Mesendoderm (in vitro differentiated cells): Measurements from ENCODE around the gene CAMSAP3.
"Not testable (repeated sequence)": the region's sequence is repeated elsewhere in the genome, so short reads cannot be mapped to it uniquely, and the experiment has no call there.

Experiments
- DNase-seq: peaks from one replicate; pipeline ENCODE4 v3.0.0; 2013
- H2AK5ac ChIP-seq: 2 replicates; pipeline ENCODE4 v1.6.1; 2013; ENCODE audit warnings: low read length, inconsistent platforms
- H2BK120ac ChIP-seq: 2 replicates; pipeline ENCODE4 v1.6.1; 2013; ENCODE audit warnings: low read depth, mild to moderate bottlenecking, low read length, moderate library complexity, mixed read lengths
- H2BK15ac ChIP-seq: replicated peaks from 2 replicates; pipeline ENCODE4 v1.6.1; 2013; ENCODE audit warnings: low read depth, mild to moderate bottlenecking, moderate library complexity
- H2BK5ac ChIP-seq: 2 replicates; pipeline ENCODE4 v1.6.1; 2013; ENCODE audit warnings: low read length, inconsistent platforms
- H3K18ac ChIP-seq: 2 replicates; pipeline ENCODE4 v1.6.1; 2013; ENCODE audit warnings: mild to moderate bottlenecking, low read length, mixed read lengths
- H3K23ac ChIP-seq: one replicate; pipeline ENCODE4 v1.6.1; 2013; ENCODE audit warnings: low read length
- H3K27ac ChIP-seq: 2 replicates; pipeline ENCODE4 v1.5.1; 2013; ENCODE audit warnings: low read depth, mild to moderate bottlenecking, inconsistent platforms, low read length, moderate library complexity
- H3K27me3 ChIP-seq: 2 replicates; pipeline ENCODE4 v1.6.1; 2013; ENCODE audit warnings: low read length, control low read depth, mild to moderate bottlenecking, inconsistent platforms; ENCODE audit not compliant: insufficient read depth, poor library complexity
- H3K36me3 ChIP-seq: 2 replicates; pipeline ENCODE4 v1.6.1; 2013; ENCODE audit warnings: low read length, inconsistent platforms; ENCODE audit not compliant: control insufficient read depth, insufficient read depth
- H3K4ac ChIP-seq: one replicate; pipeline ENCODE4 v1.6.1; 2013; ENCODE audit warnings: low read depth, mild to moderate bottlenecking, low read length, moderate library complexity
- H3K4me1 ChIP-seq: 2 replicates; pipeline ENCODE4 v1.6.1; 2013; ENCODE audit warnings: low read depth, low read length, inconsistent platforms; ENCODE audit not compliant: control insufficient read depth
- H3K4me2 ChIP-seq: 2 replicates; pipeline ENCODE4 v1.6.1; 2013; ENCODE audit warnings: low read length
- H3K4me3 ChIP-seq: 2 replicates; pipeline ENCODE4 v1.5.1; 2013; ENCODE audit warnings: mild to moderate bottlenecking, low read length
- H3K56ac ChIP-seq: one replicate; pipeline ENCODE4 v1.6.1; 2013; ENCODE audit warnings: low read length
- H3K79me1 ChIP-seq: 2 replicates; pipeline ENCODE4 v1.6.1; 2013; ENCODE audit warnings: low read length, inconsistent platforms
- H3K79me2 ChIP-seq: 2 replicates; pipeline ENCODE4 v1.6.1; 2013; ENCODE audit warnings: mild to moderate bottlenecking, low read length; ENCODE audit not compliant: control insufficient read depth, insufficient read depth
- H3K9ac ChIP-seq: 2 replicates; pipeline ENCODE4 v1.6.1; 2013; ENCODE audit warnings: low read length, inconsistent platforms
- H4K5ac ChIP-seq: one replicate; pipeline ENCODE4 v1.6.1; 2013; ENCODE audit warnings: low read length
- H4K8ac ChIP-seq: one replicate; pipeline ENCODE4 v1.6.1; 2013; ENCODE audit warnings: low read depth, mild to moderate bottlenecking, control low read depth, low read length, moderate library complexity
- WGBS: extraction: QIAGEN DNeasy Blood & Tissue Kit; methylation state at CpG from one replicate; pipeline ENCODE4 v1.1.7; 2013; ENCODE audit warnings: low lambda C conversion rate, missing lambda C conversion rate; ENCODE audit not compliant: insufficient coverage; ENCODE audit errors: extremely low coverage; 5-methylcytosine and 5-hydroxymethylcytosine counted together

The CAMSAP3 gene

DNA sequence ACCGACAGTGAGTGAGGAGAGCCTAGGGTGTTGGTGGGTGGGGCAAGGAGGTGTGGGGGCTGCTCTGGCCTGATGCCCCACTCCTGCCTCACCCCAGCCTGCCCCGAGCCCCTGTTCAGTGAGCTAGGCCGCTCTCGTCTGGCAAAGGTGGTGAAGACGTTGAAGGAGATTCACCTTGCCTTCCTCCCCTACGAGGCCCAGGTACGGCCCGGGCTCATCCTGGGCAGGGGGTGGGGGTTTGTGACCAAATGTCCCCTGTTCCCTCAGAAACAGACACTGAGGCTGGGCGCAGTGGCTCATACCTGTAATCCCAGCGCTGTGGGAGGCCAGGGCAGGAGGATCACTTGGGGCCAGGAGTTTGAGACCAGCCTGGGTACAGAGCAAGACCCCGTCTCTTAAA lies 45.1 kb downstream of the CAMSAP3 start:
- Histone ChIP-seq H3K4me3 (no peak overlapping the region), H4K8ac (no peak overlapping the region), H3K23ac (no peak overlapping the region), H4K5ac (no peak overlapping the region), H3K4ac (no peak overlapping the region), H3K79me2 (no peaks in the 10 kb centered on the region), H3K4me1 (no peaks in the 10 kb centered on the region), H3K27ac (no peak overlapping the region), H2BK5ac (no peak overlapping the region), H3K18ac (no peak overlapping the region), H3K27me3 (no peaks in the 10 kb centered on the region), H3K56ac (no peak overlapping the region), H3K9ac (no peak overlapping the region), H3K79me1 (peaks cover 2% of the 10 kb centered on the region), H2AK5ac (no peak overlapping the region), H3K36me3 (no peaks in the 10 kb centered on the region), H2BK120ac (no peak overlapping the region), H2BK15ac (no peak overlapping the region), H3K4me2 (no peak overlapping the region)
- no CpG with 5 or more reads among the region's 11 CpGs for WGBS
- no peak for DNase-seq

- Histone ChIP-seq H4K5ac (no peak overlapping the region), H2BK120ac (no peak overlapping the region), H4K8ac (no peak overlapping the region), H3K36me3 (no peaks in the 10 kb centered on the region), H3K4me2 (no peak overlapping the region), H3K18ac (no peak overlapping the region), H3K4me1 (no peaks in the 10 kb centered on the region), H2BK5ac (no peak overlapping the region), H3K23ac (no peak overlapping the region), H3K56ac (no peak overlapping the region), H3K4ac (no peak overlapping the region), H3K79me1 (peaks cover 2% of the 10 kb centered on the region), H3K27ac (no peak overlapping the region), H2BK15ac (no peak overlapping the region), H3K4me3 (no peak overlapping the region), H2AK5ac (no peak overlapping the region), H3K79me2 (no peaks in the 10 kb centered on the region), H3K9ac (no peak overlapping the region), H3K27me3 (no peaks in the 10 kb centered on the region)
- peak; percentile 33 for DNase-seq
- no CpG with 5 or more reads among the region's 43 CpGs for WGBS
Measured at GRCh38 chr19:7641290-7642276, 45.9 kb downstream of the CAMSAP3 start.

GRCh38 chr19:7642295-7643030 lies 46.8 kb downstream of the CAMSAP3 start:
- Histone ChIP-seq H3K4ac (no peak overlapping the region), H3K56ac (no peak overlapping the region), H3K79me2 (no peaks in the 10 kb centered on the region), H3K18ac (no peak overlapping the region), H3K23ac (no peak overlapping the region), H3K36me3 (no peaks in the 10 kb centered on the region), H3K4me3 (no peak overlapping the region), H4K5ac (no peak overlapping the region), H2BK120ac (no peak overlapping the region), H3K4me1 (no peaks in the 10 kb centered on the region), H2BK15ac (no peak overlapping the region), H3K9ac (no peak overlapping the region), H3K79me1 (peaks cover 2% of the 10 kb centered on the region), H3K27me3 (no peaks in the 10 kb centered on the region), H3K4me2 (no peak overlapping the region), H2AK5ac (no peak overlapping the region), H2BK5ac (no peak overlapping the region), H4K8ac (no peak overlapping the region), H3K27ac (no peak overlapping the region)
- DNase-seq = no peak
- WGBS = no CpG with 5 or more reads among the region's 27 CpGs

DNA sequence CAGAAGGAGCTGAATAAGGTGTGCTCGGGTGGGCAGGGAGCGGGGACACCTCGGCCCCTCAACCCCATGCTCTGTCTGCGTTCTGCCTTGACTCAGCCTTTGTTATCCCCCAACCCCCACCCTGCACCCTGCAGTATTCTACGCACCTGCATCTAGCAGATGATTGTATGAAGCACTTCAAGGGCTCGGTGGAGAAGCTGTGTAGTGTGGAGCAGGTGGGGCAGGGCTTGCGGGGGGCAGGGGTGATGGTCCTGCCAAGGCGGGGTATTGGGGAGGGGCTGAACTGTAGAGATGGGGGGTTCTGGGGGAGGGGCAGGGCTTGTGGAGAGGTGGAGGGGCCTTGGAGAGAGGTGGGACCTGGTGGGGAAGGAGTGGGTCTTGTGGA lies 47.4 kb downstream of the CAMSAP3 start:
- no peak overlapping the region for H3K4me3 ChIP-seq
- H3K4me1 ChIP-seq = no peaks in the 10 kb centered on the region
- no peak for DNase-seq
- no peak overlapping the region for H3K27ac ChIP-seq
- no peak overlapping the region for H4K5ac ChIP-seq
- no peak overlapping the region for H3K9ac ChIP-seq
- no peak overlapping the region for H2BK15ac ChIP-seq
- no peak overlapping the region for H4K8ac ChIP-seq
- H2AK5ac ChIP-seq = no peak overlapping the region
- H3K4ac ChIP-seq = no peak overlapping the region
- no peaks in the 10 kb centered on the region for H3K36me3 ChIP-seq
- no peaks in the 10 kb centered on the region for H3K27me3 ChIP-seq
- peaks cover 2% of the 10 kb centered on the region for H3K79me1 ChIP-seq
- H3K4me2 ChIP-seq = no peak overlapping the region
- no peak overlapping the region for H2BK120ac ChIP-seq
- WGBS = no CpG with 5 or more reads among the region's 8 CpGs
- H2BK5ac ChIP-seq = no peak overlapping the region
- H3K56ac ChIP-seq = no peak overlapping the region
- no peak overlapping the region for H3K23ac ChIP-seq
- H3K18ac ChIP-seq = no peak overlapping the region
- H3K79me2 ChIP-seq = no peaks in the 10 kb centered on the region

DNA sequence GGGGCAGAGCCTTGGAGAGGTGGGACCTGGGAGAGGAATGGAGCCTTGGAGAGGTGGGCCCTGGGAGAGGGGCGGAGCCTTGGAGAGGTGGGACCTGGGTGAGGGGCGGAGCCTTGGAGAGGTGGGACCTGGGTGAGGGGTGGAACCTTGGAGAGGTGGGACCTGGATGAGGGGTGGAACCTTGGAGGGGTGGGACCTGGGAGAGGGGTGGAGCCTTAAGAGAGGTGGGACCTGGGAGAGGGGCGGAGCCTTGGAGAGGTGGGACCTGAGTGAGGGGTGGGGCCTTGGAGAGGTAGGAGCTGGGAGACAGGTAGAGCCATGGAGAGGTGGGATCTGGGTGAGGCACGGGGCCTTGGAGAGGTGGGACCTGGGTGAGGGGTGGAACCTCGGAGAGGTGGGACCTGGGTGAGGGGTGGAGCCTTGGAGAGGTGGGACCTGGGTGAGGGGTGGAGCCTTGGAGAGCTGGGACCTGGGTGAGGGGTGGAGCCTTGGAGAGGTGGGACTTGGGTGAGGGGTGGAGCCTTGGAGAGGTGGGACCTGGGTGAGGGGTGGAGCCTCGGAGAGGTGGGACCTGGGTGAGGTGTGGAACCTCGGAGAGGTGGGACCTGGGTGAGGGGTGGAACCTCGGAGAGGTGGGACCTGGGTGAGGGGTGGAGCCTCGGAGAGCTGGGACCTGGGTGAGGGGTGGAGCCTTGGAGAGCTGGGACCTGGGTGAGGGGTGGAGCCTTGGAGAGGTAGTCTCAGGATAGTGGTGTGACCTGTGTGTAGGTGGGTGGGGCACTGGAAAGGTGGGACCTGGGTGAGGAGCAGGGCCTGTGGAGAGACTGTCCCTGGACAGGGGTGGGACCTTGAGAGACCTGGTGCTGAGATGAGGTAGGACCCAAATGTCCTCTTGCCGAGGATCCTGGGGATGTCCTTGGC lies 48.2 kb downstream of the CAMSAP3 start:
- DNase-seq = peak; percentile 79
- not testable (repeated sequence) for H2BK15ac ChIP-seq
- no CpG with 5 or more reads among the region's 10 CpGs for WGBS

More for the DNA sequence above, 48.2 kb downstream of the CAMSAP3 start:
- not testable (repeated sequence) for H3K27ac ChIP-seq, H3K79me2 ChIP-seq, H3K9ac ChIP-seq, H3K56ac ChIP-seq, H3K23ac ChIP-seq, H4K5ac ChIP-seq, H2BK5ac ChIP-seq, H4K8ac ChIP-seq, H3K4me3 ChIP-seq, H2BK120ac ChIP-seq, H3K4me2 ChIP-seq, H3K18ac ChIP-seq, H3K4ac ChIP-seq, H3K36me3 ChIP-seq, H3K4me1 ChIP-seq, H2AK5ac ChIP-seq, H3K79me1 ChIP-seq, H3K27me3 ChIP-seq
